ENCODE data around the gene VPS36.
A peak's percentile ranks its signal among the peaks of the same experiment; 100 is the strongest.

VPS36 gene

GRCh38 chr13:52452470-52452869 is 2.0 kb upstream of the VPS36 start:
- Histone ChIP-seq H3K9me3 (ENCODE audit: control insufficient read depth, insufficient read depth, low read length) (no peaks in the 10 kb centered on the region), H3K4me1 (ENCODE audit: insufficient read depth, low read length) (no peaks in the 10 kb centered on the region), H3K9ac (ENCODE audit: low read depth, low read length) (no peak overlapping the region), H3K36me3 (ENCODE audit: insufficient read depth, low read length) (0 out of 2 replicates have a peak, but pooled peaks cover 8% of the 10 kb centered on the region)

GRCh38 chr13:52451135-52451804 is 836 bp upstream of the VPS36 start:
- no peaks in the 10 kb centered on the region for H3K9me3 ChIP-seq (ENCODE audit: control insufficient read depth, insufficient read depth, low read length)
- no peak overlapping the region for H3K9ac ChIP-seq (ENCODE audit: low read depth, low read length)
- H3K36me3 ChIP-seq (ENCODE audit: insufficient read depth, low read length): no peaks in the 10 kb centered on the region
- no peaks in the 10 kb centered on the region for H3K4me1 ChIP-seq (ENCODE audit: insufficient read depth, low read length)

- Histone ChIP-seq H3K36me3 (ENCODE audit: insufficient read depth, low read length) (no peaks in the 10 kb centered on the region), H3K4me1 (ENCODE audit: insufficient read depth, low read length) (no peaks in the 10 kb centered on the region), H3K9ac (ENCODE audit: low read depth, low read length) (no peak overlapping the region; the same call in 1 of the 2 replicates), H3K9me3 (ENCODE audit: control insufficient read depth, insufficient read depth, low read length) (no peaks in the 10 kb centered on the region)
These were observed 321 bp upstream of the VPS36 start for GRCh38 chr13:52450793-52451116.

GRCh38 chr13:52449331-52450011 is 963 bp downstream of the VPS36 start:
- no peaks in the 10 kb centered on the region for H3K4me1 ChIP-seq (ENCODE audit: insufficient read depth, low read length)

GRCh38 chr13:52447815-52448552 is 2.5 kb downstream of the VPS36 start:
- H3K9me3 ChIP-seq (ENCODE audit: control insufficient read depth, insufficient read depth, low read length): no peaks in the 10 kb centered on the region
- H3K9ac ChIP-seq (ENCODE audit: low read depth, low read length): no peak overlapping the region
- no peaks in the 10 kb centered on the region for H3K36me3 ChIP-seq (ENCODE audit: insufficient read depth, low read length)
- no peaks in the 10 kb centered on the region for H3K4me1 ChIP-seq (ENCODE audit: insufficient read depth, low read length)

More at GRCh38 chr13:52449331-52450011, 963 bp downstream of the VPS36 start:
- H3K9me3 ChIP-seq (ENCODE audit: control insufficient read depth, insufficient read depth, low read length): no peaks in the 10 kb centered on the region
- peak overlapping the region; percentile 78 for H3K9ac ChIP-seq (ENCODE audit: low read depth, low read length)
- no peaks in the 10 kb centered on the region for H3K36me3 ChIP-seq (ENCODE audit: insufficient read depth, low read length)

GRCh38 chr13:52447354-52447753 is 3.1 kb downstream of the VPS36 start:
- no peak overlapping the region for H3K9ac ChIP-seq (ENCODE audit: low read depth, low read length)
- H3K9me3 ChIP-seq (ENCODE audit: control insufficient read depth, insufficient read depth, low read length): no peaks in the 10 kb centered on the region
- no peaks in the 10 kb centered on the region for H3K36me3 ChIP-seq (ENCODE audit: insufficient read depth, low read length)
- no peaks in the 10 kb centered on the region for H3K4me1 ChIP-seq (ENCODE audit: insufficient read depth, low read length)

GRCh38 chr13:52446265-52446664 is 4.2 kb downstream of the VPS36 start:
- H3K36me3 ChIP-seq (ENCODE audit: insufficient read depth, low read length): no peaks in the 10 kb centered on the region
- no peaks in the 10 kb centered on the region for H3K9me3 ChIP-seq (ENCODE audit: control insufficient read depth, insufficient read depth, low read length)
- H3K4me1 ChIP-seq (ENCODE audit: insufficient read depth, low read length): no peaks in the 10 kb centered on the region
- H3K9ac ChIP-seq (ENCODE audit: low read depth, low read length): no peak overlapping the region

GRCh38 chr13:52432456-52432855 is 18.0 kb downstream of the VPS36 start:
- Histone ChIP-seq H3K36me3 (ENCODE audit: insufficient read depth, low read length) (peaks cover 3% of the 10 kb centered on the region; the same call in 1 of the 2 replicates), H3K9me3 (ENCODE audit: control insufficient read depth, insufficient read depth, low read length) (no peaks in the 10 kb centered on the region), H3K9ac (ENCODE audit: low read depth, low read length) (no peak overlapping the region), H3K4me1 (ENCODE audit: insufficient read depth, low read length) (no peaks in the 10 kb centered on the region)

- H3K9me3 ChIP-seq (ENCODE audit: control insufficient read depth, insufficient read depth, low read length): no peaks in the 10 kb centered on the region
- H3K36me3 ChIP-seq (ENCODE audit: insufficient read depth, low read length): no peaks in the 10 kb centered on the region
- no peak overlapping the region for H3K9ac ChIP-seq (ENCODE audit: low read depth, low read length)
- H3K4me1 ChIP-seq (ENCODE audit: insufficient read depth, low read length): no peaks in the 10 kb centered on the region
These were observed 22.1 kb downstream of the VPS36 start for GRCh38 chr13:52428295-52428694.

- no peaks in the 10 kb centered on the region for H3K4me1 ChIP-seq (ENCODE audit: insufficient read depth, low read length)
- no peaks in the 10 kb centered on the region for H3K9me3 ChIP-seq (ENCODE audit: control insufficient read depth, insufficient read depth, low read length)
- H3K36me3 ChIP-seq (ENCODE audit: insufficient read depth, low read length): no peaks in the 10 kb centered on the region
- no peak overlapping the region for H3K9ac ChIP-seq (ENCODE audit: low read depth, low read length)
These were observed 29.2 kb downstream of the VPS36 start for GRCh38 chr13:52421216-52421615.

- Histone ChIP-seq H3K9me3 (ENCODE audit: control insufficient read depth, insufficient read depth, low read length) (no peaks in the 10 kb centered on the region), H3K36me3 (ENCODE audit: insufficient read depth, low read length) (peaks cover 5% of the 10 kb centered on the region; the same call in 1 of the 2 replicates), H3K9ac (ENCODE audit: low read depth, low read length) (no peak overlapping the region), H3K4me1 (ENCODE audit: insufficient read depth, low read length) (no peaks in the 10 kb centered on the region)
These were observed 31.4 kb downstream of the VPS36 start for GRCh38 chr13:52419080-52419479.

GRCh38 chr13:52414963-52415362 is 35.5 kb downstream of the VPS36 start:
- H3K36me3 ChIP-seq (ENCODE audit: insufficient read depth, low read length): peaks cover 5% of the 10 kb centered on the region; the same call in 1 of the 2 replicates
- H3K9ac ChIP-seq (ENCODE audit: low read depth, low read length): no peak overlapping the region

GRCh38 chr13:52414051-52414450 is 36.4 kb downstream of the VPS36 start:
- H3K9me3 ChIP-seq (ENCODE audit: control insufficient read depth, insufficient read depth, low read length): no peaks in the 10 kb centered on the region
- H3K36me3 ChIP-seq (ENCODE audit: insufficient read depth, low read length): peaks cover 5% of the 10 kb centered on the region; the same call in 1 of the 2 replicates
- H3K9ac ChIP-seq (ENCODE audit: low read depth, low read length): no peak overlapping the region
- no peaks in the 10 kb centered on the region for H3K4me1 ChIP-seq (ENCODE audit: insufficient read depth, low read length)

More at GRCh38 chr13:52414963-52415362, 35.5 kb downstream of the VPS36 start:
- H3K4me1 ChIP-seq (ENCODE audit: insufficient read depth, low read length): no peaks in the 10 kb centered on the region
- no peaks in the 10 kb centered on the region for H3K9me3 ChIP-seq (ENCODE audit: control insufficient read depth, insufficient read depth, low read length)

- no peaks in the 10 kb centered on the region for H3K9me3 ChIP-seq (ENCODE audit: control insufficient read depth, insufficient read depth, low read length)
- H3K9ac ChIP-seq (ENCODE audit: low read depth, low read length): no peak overlapping the region
- no peaks in the 10 kb centered on the region for H3K4me1 ChIP-seq (ENCODE audit: insufficient read depth, low read length)
- peaks cover 5% of the 10 kb centered on the region; the same call in 1 of the 2 replicates for H3K36me3 ChIP-seq (ENCODE audit: insufficient read depth, low read length)
These were observed 38.3 kb downstream of the VPS36 start for GRCh38 chr13:52412128-52412527.
